H9 (cell line): ENCODE data around the gene EAF2. TPM values are rescaled to one million over a fixed set of nuclear protein-coding genes. Genes with fewer than 3 reads are reported as not detected.

Experiments
- DNase-seq: peaks from one replicate; pipeline ENCODE4 v3.0.0-alpha.2; 2017
- H2AFZ ChIP-seq: one replicate; pipeline ENCODE4 v1.6.1; 2013; ENCODE audit warnings: mild to moderate bottlenecking, low read length, control low read depth, moderate library complexity
- H2AK5ac ChIP-seq: 2 replicates; pipeline ENCODE4 v1.6.1; 2013; ENCODE audit warnings: low read length, control low read depth, mixed read lengths; ENCODE audit not compliant: insufficient read length
- H2BK120ac ChIP-seq: one replicate; pipeline ENCODE4 v1.6.1; 2013; ENCODE audit warnings: low read depth, mild to moderate bottlenecking, low read length, control low read depth, inconsistent platforms; ENCODE audit not compliant: poor library complexity, severe bottlenecking
- H2BK12ac ChIP-seq: 2 replicates; pipeline ENCODE4 v1.6.1; 2013; ENCODE audit warnings: low read length, control low read depth, mixed read lengths, low read depth; ENCODE audit not compliant: insufficient read length
- H2BK15ac ChIP-seq: 2 replicates; pipeline ENCODE4 v1.6.1; 2013; ENCODE audit warnings: low read depth, low read length, control low read depth
- H2BK20ac ChIP-seq: one replicate; pipeline ENCODE4 v1.6.1; 2013; ENCODE audit warnings: low read depth, mild to moderate bottlenecking, low read length, control low read depth, inconsistent platforms; ENCODE audit not compliant: poor library complexity, severe bottlenecking
- H2BK5ac ChIP-seq: 2 replicates; pipeline ENCODE4 v1.6.1; 2013; ENCODE audit warnings: low read length, control low read depth, mixed read lengths; ENCODE audit not compliant: insufficient read length
- H3K14ac ChIP-seq: 2 replicates; pipeline ENCODE4 v1.6.1; 2013; ENCODE audit warnings: low read length, control low read depth; ENCODE audit not compliant: insufficient read depth
- H3K18ac ChIP-seq: 2 replicates; pipeline ENCODE4 v1.6.1; 2013; ENCODE audit warnings: low read depth, mild to moderate bottlenecking, mixed read lengths, low read length, control low read depth; ENCODE audit not compliant: insufficient read length
- H3K23ac ChIP-seq: 2 replicates; pipeline ENCODE4 v1.6.1; 2013; ENCODE audit warnings: low read length, control low read depth, mixed read lengths, low read depth; ENCODE audit not compliant: insufficient read length
- H3K23me2 ChIP-seq: 2 replicates; pipeline ENCODE4 v1.6.1; 2013; ENCODE audit warnings: low read depth, mild to moderate bottlenecking, mixed read lengths, low read length, control low read depth; ENCODE audit not compliant: insufficient read length, poor library complexity, severe bottlenecking
- H3K27ac ChIP-seq: 2 replicates; pipeline ENCODE4 v1.5.1; 2013; ENCODE audit warnings: low read length, control low read depth, mixed read lengths, low read depth; ENCODE audit not compliant: insufficient read length
- H3K27me3 ChIP-seq: 2 replicates; pipeline ENCODE4 v1.6.1; 2013; ENCODE audit warnings: low read length, control low read depth, inconsistent platforms; ENCODE audit not compliant: insufficient read depth
- H3K4ac ChIP-seq: 2 replicates; pipeline ENCODE4 v1.6.1; 2013; ENCODE audit warnings: low read depth, mild to moderate bottlenecking, control low read depth, inconsistent platforms, low read length, moderate library complexity
- H3K4me1 ChIP-seq: 2 replicates; pipeline ENCODE4 v1.6.1; 2013; ENCODE audit warnings: low read length, control low read depth, inconsistent platforms; ENCODE audit not compliant: insufficient read depth
- H3K4me2 ChIP-seq: 2 replicates; pipeline ENCODE4 v1.6.1; 2013; ENCODE audit warnings: low read length, control low read depth, mixed read lengths; ENCODE audit not compliant: insufficient read length, insufficient read depth
- H3K56ac ChIP-seq: 2 replicates; pipeline ENCODE4 v1.6.1; 2013; ENCODE audit warnings: low read depth, mild to moderate bottlenecking, mixed read lengths, low read length, control low read depth; ENCODE audit not compliant: insufficient read length
- H3K79me1 ChIP-seq: 2 replicates; pipeline ENCODE4 v1.6.1; 2013; ENCODE audit warnings: low read depth, mild to moderate bottlenecking, moderate library complexity, low read length, control low read depth, inconsistent platforms; ENCODE audit not compliant: insufficient read depth, poor library complexity, severe bottlenecking
- H3K79me2 ChIP-seq: 2 replicates; pipeline ENCODE4 v1.6.1; 2013; ENCODE audit warnings: low read length, control low read depth, inconsistent platforms; ENCODE audit not compliant: insufficient read depth
- H3K9ac ChIP-seq: 2 replicates; pipeline ENCODE4 v1.6.1; 2013; ENCODE audit warnings: low read length, control low read depth, mixed read lengths; ENCODE audit not compliant: insufficient read length; ENCODE audit errors: extremely low read depth
- H3K9me3 ChIP-seq: one replicate; pipeline ENCODE4 v1.6.1; 2013; ENCODE audit warnings: low read depth, low read length, inconsistent platforms; ENCODE audit not compliant: control insufficient read depth
- H3T11ph ChIP-seq: one replicate; pipeline ENCODE4 v1.6.1; 2013; ENCODE audit warnings: mild to moderate bottlenecking, low read length, control low read depth, inconsistent platforms
- H4K20me1 ChIP-seq: one replicate; pipeline ENCODE4 v1.6.1; 2013; ENCODE audit not compliant: control insufficient read depth, insufficient read length, insufficient read depth
- H4K5ac ChIP-seq: 2 replicates; pipeline ENCODE4 v1.6.1; 2013; ENCODE audit warnings: low read depth, mild to moderate bottlenecking, mixed read lengths, low read length, control low read depth; ENCODE audit not compliant: insufficient read length
- H4K8ac ChIP-seq: replicated peaks from 2 replicates; pipeline ENCODE4 v1.6.1; 2013; ENCODE audit warnings: low read length, control low read depth, mixed read lengths, low read depth; ENCODE audit not compliant: insufficient read length
- H4K91ac ChIP-seq: 2 replicates; pipeline ENCODE4 v1.6.1; 2013; ENCODE audit warnings: low read depth, mild to moderate bottlenecking, moderate library complexity, mixed read lengths, low read length, control low read depth; ENCODE audit not compliant: insufficient read length
- H3K27ac Mint-ChIP-seq, 3 experiments: 2 replicates in 2 of 3; 3 replicates in 1 of 3; pipeline ENCODE4 v1.8.0; 2020 to 2021; ENCODE audit warnings: mixed read lengths in 3 of 3, mild to moderate bottlenecking in 1 of 3, moderate library complexity in 1 of 3
- H3K27me3 Mint-ChIP-seq: 2 replicates; pipeline ENCODE4 v1.8.0; 2021; ENCODE audit warnings: low read depth, mild to moderate bottlenecking, moderate library complexity, mixed read lengths
- H3K36me3 Mint-ChIP-seq, 3 experiments: 2 replicates in 2 of 3; 3 replicates in 1 of 3; pipeline ENCODE4 v1.8.0; 2020 to 2021; ENCODE audit warnings: low read depth in 3 of 3, mixed read lengths in 3 of 3; ENCODE audit not compliant: insufficient read depth in 1 of 3
- H3K4me1 Mint-ChIP-seq, 2 experiments: 2 replicates each; pipeline ENCODE4 v1.8.0; 2020; ENCODE audit warnings: mixed read lengths in 2 of 2
- H3K4me3 Mint-ChIP-seq, 2 experiments: 2 replicates in 1 of 2; 3 replicates in 1 of 2; pipeline ENCODE4 v1.8.0; 2020 to 2021; ENCODE audit warnings: mild to moderate bottlenecking in 2 of 2, mixed read lengths in 2 of 2, moderate library complexity in 1 of 2
- H3K9me3 Mint-ChIP-seq, 2 experiments: 2 replicates in 1 of 2; 3 replicates in 1 of 2; pipeline ENCODE4 v1.8.0; 2020; ENCODE audit warnings: mild to moderate bottlenecking in 2 of 2, mixed read lengths in 2 of 2, moderate library complexity in 1 of 2
- WGBS: extraction: QIAGEN DNeasy Blood & Tissue Kit; methylation state at CpG from one replicate; pipeline ENCODE4 v1.1.7; 2013; ENCODE audit warnings: missing lambda C conversion rate, low lambda C conversion rate, mixed read lengths; ENCODE audit not compliant: insufficient read length; ENCODE audit errors: extremely low coverage; 5-methylcytosine and 5-hydroxymethylcytosine counted together
- total RNA-seq: library from RNA; stranded (reverse); gene quantifications from 2 replicates; pipeline ENCODE4 v1.2.1, GENCODE V29; 2021
- TF ChIP-seq, protein P1 (sequence below): fragments of 200-600 bp; sonication (generic); conservative IDR thresholded peaks from 3 replicates; pipeline ENCODE4 v1.8.0; 2021; ENCODE audit warnings: antibody characterized with exemption, mild to moderate bottlenecking

EAF2 gene
- total RNA-seq, 1 experiment from 2014 or later: 4.3 TPM

DNA sequence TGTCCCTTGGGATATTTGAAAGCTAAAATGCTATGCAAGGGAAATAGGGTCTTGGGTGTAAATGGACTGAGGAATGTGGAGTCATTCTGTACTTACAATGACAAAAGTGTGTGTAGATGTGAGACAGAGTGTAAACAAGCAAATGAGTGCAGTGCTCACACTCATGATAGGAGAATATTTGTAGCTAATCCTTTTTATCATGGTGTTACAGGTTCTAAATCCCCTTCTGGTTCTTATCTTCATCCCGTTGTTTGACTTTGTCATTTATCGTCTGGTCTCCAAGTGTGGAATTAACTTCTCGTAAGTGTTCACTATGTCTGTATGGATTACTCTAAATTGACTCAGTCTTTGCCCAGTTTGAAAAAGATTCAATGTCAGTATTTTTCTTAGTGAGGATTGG, 89.7 kb downstream of the EAF2 start:
- Histone ChIP-seq H3K18ac (no peak overlapping the region), H3K79me1 (no peaks in the 10 kb centered on the region), H3K23ac (no peak overlapping the region), H3T11ph (no peak overlapping the region), H3K4ac (no peak overlapping the region), H2BK15ac (no peak overlapping the region), H4K91ac (no peak overlapping the region), H3K23me2 (no peaks in the 10 kb centered on the region), H3K4me1 (no peaks in the 10 kb centered on the region), H3K14ac (no peak overlapping the region), H4K5ac (no peak overlapping the region), H3K27me3 (no peaks in the 10 kb centered on the region), H3K9me3 (no peaks in the 10 kb centered on the region), H3K56ac (no peak overlapping the region), H2BK20ac (no peak overlapping the region), H2AFZ (no peak overlapping the region), H4K8ac (no peak overlapping the region), H3K79me2 (no peaks in the 10 kb centered on the region), H3K4me2 (no peak overlapping the region), H3K27ac (no peak overlapping the region), H3K9ac (no peak overlapping the region), H2BK12ac (no peak overlapping the region), H2BK120ac (no peak overlapping the region), H4K20me1 (no peaks in the 10 kb centered on the region), H2BK5ac (no peak overlapping the region), H2AK5ac (no peak overlapping the region)
- no CpG with 5 or more reads among the region's 3 CpGs for WGBS
- no peak for DNase-seq
- TF ChIP-seq, protein P1, sequence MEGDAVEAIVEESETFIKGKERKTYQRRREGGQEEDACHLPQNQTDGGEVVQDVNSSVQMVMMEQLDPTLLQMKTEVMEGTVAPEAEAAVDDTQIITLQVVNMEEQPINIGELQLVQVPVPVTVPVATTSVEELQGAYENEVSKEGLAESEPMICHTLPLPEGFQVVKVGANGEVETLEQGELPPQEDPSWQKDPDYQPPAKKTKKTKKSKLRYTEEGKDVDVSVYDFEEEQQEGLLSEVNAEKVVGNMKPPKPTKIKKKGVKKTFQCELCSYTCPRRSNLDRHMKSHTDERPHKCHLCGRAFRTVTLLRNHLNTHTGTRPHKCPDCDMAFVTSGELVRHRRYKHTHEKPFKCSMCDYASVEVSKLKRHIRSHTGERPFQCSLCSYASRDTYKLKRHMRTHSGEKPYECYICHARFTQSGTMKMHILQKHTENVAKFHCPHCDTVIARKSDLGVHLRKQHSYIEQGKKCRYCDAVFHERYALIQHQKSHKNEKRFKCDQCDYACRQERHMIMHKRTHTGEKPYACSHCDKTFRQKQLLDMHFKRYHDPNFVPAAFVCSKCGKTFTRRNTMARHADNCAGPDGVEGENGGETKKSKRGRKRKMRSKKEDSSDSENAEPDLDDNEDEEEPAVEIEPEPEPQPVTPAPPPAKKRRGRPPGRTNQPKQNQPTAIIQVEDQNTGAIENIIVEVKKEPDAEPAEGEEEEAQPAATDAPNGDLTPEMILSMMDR: no peak
- H3K27me3 Mint-ChIP-seq: no peaks in the 10 kb centered on the region
- H3K9me3 Mint-ChIP-seq: peaks cover 0 to 2% of the 10 kb centered on the region in 2 experiments; a peak in 1 of 5 replicates
- H3K27ac Mint-ChIP-seq: no peak overlapping the region; a peak in 1 of 7 replicates
- no peak overlapping the region for H3K4me3 Mint-ChIP-seq
- H3K36me3 Mint-ChIP-seq: peaks cover 0 to 7% (median 4%) of the 10 kb centered on the region in 3 experiments; a peak in 4 of 7 replicates
- H3K4me1 Mint-ChIP-seq: no peaks in the 10 kb centered on the region
